DMS 273 (cell line): ENCODE results near the gene LSMEM2.

ENCODE experiments used
- DNase-seq: peaks from one replicate; lab custom pipeline; 2025; ENCODE audit not compliant: unreplicated experiment; lab: John Stamatoyannopoulos, UW

The LSMEM2 gene

GRCh38 chr3:50337175-50337861, 58.4 kb downstream of the LSMEM2 start:
- peak; percentile 98 for DNase-seq
